Activated T-helper 1 cell treated with Interleukin-2 at 50 U/mL for 16 hours (primary cell): ENCODE results near the gene TMOD4.

Source experiments
- DNase-seq: peaks from one replicate; pipeline ENCODE4 v3.0.0-alpha.2; 2020; ENCODE audit warnings: low read depth

The TMOD4 gene

GRCh38 chr1:151175041-151175741 is 590 bp downstream of the TMOD4 start:
- DNase-seq: no peak

GRCh38 chr1:151171190-151171589 is 4.6 kb downstream of the TMOD4 start:
- DNase-seq: no peak

- DNase-seq: no peak
Observed at GRCh38 chr1:151167116-151167515, 8.7 kb downstream of the TMOD4 start.

GRCh38 chr1:151166505-151166956 is 9.2 kb downstream of the TMOD4 start:
- DNase-seq: no peak

- peak; percentile 91 for DNase-seq
Observed at GRCh38 chr1:151165738-151166504, 9.9 kb downstream of the TMOD4 start, which contains the start of the genes LYSMD1 and SCNM1. Gene LYSMD1, minus strand, starts transcription at chr1:151165902. Its CDS starts 644 bp downstream, at chr1:151165258. Gene SCNM1, plus strand, starts transcription at chr1:151166144. Its CDS starts 9 bp downstream, at chr1:151166153.

GRCh38 chr1:151165281-151165737 is 10.5 kb downstream of the TMOD4 start:
- no peak for DNase-seq

- DNase-seq: no peak
Observed at GRCh38 chr1:151164732-151165280, 11.0 kb downstream of the TMOD4 start.

GRCh38 chr1:151159373-151159772 is 16.4 kb downstream of the TMOD4 start:
- DNase-seq: no peak

GRCh38 chr1:151158751-151159251 is 17.0 kb downstream of the TMOD4 start:
- DNase-seq: no peak

GRCh38 chr1:151158326-151158725 is 17.5 kb downstream of the TMOD4 start:
- DNase-seq: no peak

GRCh38 chr1:151157067-151157531 is 18.7 kb downstream of the TMOD4 start:
- peak; percentile 57 for DNase-seq

GRCh38 chr1:151156515-151156819 is 19.3 kb downstream of the TMOD4 start, which contains the start of gene TNFAIP8L2:
Gene TNFAIP8L2, plus strand, starts transcription at chr1:151156649. Its CDS starts 2,049 bp downstream, at chr1:151158698.
- peak; percentile 61 for DNase-seq

- DNase-seq: no peak
Observed at GRCh38 chr1:151147665-151148064, 28.1 kb downstream of the TMOD4 start.

- no peak for DNase-seq
Observed at GRCh38 chr1:151147132-151147503, 28.7 kb downstream of the TMOD4 start.

GRCh38 chr1:151146412-151147131 is 29.2 kb downstream of the TMOD4 start, which contains the start of gene SEMA6C:
Gene SEMA6C, minus strand, starts transcription at chr1:151146631. Its CDS starts 4,010 bp downstream, at chr1:151142621.
- peak; percentile 82 for DNase-seq

GRCh38 chr1:151146072-151146411 is 29.7 kb downstream of the TMOD4 start:
- no peak for DNase-seq

- no peak for DNase-seq
Observed at GRCh38 chr1:151145304-151146071, 30.3 kb downstream of the TMOD4 start.

- DNase-seq: no peak
Observed at GRCh38 chr1:151144474-151145303, 31.1 kb downstream of the TMOD4 start.

GRCh38 chr1:151143986-151144385 is 31.8 kb downstream of the TMOD4 start:
- DNase-seq: no peak

GRCh38 chr1:151143057-151143435 is 32.7 kb downstream of the TMOD4 start:
- DNase-seq: no peak
